Fibroblast of skin of back (primary cell): ENCODE data around the gene EIF2A.
A peak's percentile ranks its signal among the peaks of the same experiment; 100 is the strongest.
"Not testable (repeated sequence)": the region's sequence is repeated elsewhere in the genome, so short reads cannot be mapped to it uniquely, and the experiment has no call there.

Experiments used
- DNase-seq: peaks from one replicate; pipeline ENCODE4 v3.0.0-alpha.2; 2013

EIF2A gene

DNA sequence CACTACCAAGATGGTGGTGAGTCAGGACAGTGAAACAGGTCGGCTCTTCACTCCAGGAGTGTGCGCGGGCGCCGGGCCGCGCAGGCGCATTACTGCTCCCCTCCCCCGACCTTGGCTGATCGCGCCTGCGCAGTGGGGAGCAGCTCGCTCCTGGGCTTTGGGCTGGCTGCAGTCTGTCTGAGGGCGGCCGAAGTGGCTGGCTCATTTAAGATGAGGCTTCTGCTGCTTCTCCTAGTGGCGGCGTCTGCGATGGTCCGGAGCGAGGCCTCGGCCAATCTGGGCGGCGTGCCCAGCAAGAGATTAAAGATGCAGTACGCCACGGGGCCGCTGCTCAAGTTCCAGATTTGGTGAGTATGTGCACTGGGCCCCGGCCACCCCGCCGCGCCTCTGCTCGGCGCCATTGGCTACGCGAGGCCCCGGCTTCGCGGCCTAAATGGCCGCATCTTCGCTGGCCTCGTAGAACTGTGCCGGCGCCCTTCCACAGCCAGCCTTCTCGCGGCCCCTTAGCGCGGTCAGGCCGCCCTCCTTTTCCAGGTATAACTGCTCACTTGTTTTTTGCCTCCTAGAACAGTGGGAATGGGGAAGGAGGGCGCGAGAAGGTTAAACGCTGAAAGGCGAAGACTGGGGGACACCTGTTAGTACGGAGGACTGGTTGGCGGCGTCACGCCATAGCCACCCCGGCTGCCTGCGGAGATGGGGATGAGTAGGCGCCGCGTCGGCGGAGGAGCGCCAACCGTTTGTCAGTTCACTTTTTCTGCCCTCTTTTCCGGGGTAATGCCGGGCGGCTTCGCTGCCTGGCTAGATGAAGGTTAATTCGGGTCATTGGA, 56.8 kb downstream of the EIF2A start, which contains the start of gene SELENOT:
Gene SELENOT (plus strand): TSS at position 169 of the 827 bp plus-strand sequence. CDS start 42 bp downstream, at position 211.
- DNase-seq = peak; percentile 93

DNA sequence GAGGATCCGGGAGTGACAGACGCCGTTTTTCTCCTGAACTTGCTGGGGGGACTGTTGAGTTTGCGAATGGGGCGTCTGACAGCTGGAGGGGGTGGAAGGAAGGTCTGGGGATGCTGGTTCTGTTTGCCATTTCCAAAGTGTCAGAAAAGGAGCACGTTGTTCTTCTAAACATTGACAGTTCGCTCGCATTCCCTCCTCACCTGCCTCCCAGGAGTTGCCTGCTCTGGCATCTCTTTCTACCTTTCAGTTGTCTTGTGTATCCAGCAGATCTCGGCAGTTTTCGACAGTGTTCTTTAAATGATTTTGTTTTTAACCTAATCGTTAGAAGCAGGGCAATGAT, 57.4 kb downstream of the EIF2A start:
- no peak for DNase-seq

DNA sequence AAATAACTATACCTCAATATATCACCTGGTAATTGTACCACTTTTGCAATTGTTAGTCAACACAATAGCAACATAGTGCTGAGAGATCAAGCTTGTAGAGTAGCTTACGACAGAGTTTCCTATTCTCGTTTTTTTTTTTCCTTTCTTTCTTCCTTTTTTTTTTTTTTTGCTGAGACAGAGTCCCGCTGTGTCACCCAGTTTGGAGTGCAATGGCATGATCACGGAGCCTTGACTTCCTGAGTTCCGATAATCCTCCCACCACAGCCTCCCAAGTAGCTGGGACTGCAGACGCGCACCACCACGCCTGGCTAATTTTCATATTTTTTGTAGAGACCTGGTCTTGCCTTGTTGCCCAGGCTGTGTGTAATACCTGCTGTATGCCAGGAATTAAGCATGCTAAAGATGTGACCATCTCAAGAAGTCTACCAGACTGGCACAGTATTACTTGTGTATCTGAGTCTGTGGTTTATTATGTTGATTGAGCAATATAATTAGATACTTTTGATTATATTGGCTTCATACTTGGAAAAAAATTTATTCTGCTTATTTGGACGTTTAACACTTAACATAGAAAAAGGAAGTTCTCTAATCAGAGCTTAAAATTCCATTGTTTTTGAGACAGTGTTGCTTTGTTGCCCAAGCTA, 59.5 kb downstream of the EIF2A start:
- DNase-seq = no peak

DNA sequence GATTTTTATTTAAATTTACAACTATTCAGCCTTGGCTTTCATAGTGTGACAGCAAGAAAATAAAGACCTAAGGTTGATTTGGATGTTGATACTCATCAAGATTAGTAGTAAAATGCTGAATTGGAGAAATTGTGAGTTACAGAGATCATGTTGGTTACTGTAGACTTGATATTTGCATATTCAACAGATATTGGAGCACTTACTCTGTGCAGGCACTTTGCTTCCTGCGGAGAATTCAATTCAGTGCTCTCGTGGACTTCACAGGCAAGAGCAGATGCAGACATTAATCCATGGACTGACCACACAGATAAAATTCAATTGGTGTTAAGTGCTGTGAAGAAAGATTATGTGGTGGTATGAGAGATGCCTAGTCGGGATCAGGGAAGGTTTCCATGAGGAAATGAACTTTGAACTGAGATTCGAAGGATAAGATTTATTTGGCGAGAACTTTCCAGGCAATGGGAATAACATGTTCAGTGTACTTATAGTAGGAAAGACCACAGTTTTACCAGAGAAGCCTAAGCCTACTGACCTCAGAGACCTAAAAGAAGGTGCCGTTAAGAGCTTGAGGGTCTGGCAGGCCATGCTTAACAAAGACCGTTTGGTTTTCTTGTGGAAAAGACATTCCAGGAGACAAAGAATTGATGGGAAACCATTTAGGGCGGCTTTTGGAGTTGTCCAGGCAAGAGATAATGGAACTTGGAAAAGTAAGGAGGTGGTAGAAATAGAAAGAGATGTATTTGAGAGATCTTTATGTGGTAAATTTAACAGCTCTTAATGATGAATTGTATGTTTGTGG, 60.9 kb downstream of the EIF2A start:
- no peak for DNase-seq

DNA sequence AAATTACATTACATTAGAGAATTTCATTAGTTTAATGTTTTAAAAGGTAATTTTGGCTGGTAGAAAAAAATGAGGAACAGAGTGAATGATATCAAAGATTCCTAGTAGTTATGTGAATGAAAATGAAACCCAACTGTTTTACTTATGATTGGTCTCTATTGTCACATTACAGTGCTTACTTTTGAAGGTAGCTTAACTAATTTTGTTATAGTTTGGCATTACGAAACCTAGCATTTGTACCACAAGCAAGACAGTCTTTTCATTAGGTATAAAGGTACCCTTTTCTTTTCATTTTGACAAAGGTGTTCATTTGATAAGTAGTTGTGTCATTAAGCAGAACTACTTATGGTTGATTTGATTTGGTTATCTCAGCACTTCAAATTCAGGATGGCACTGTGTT, 63.4 kb downstream of the EIF2A start:
- DNase-seq = no peak

DNA sequence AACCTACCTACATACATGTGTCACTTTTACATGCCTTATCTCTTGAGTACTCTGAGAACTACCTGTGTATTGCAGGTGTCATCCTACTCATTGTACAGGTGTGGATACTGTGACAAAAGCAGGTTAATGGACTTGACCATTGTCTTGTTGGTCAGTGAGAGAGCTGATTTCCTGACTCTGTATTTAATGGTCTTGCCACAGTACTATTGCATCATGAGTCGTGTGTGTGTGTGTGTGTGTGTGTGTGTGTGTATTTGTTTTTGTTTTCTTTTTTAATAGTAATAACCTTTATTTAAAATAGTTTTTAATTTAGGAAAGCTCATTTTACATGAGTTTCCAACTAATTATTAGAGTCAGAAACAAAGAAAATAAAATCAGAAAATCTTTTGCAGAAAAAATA, 64.2 kb downstream of the EIF2A start:
- DNase-seq = no peak

DNA sequence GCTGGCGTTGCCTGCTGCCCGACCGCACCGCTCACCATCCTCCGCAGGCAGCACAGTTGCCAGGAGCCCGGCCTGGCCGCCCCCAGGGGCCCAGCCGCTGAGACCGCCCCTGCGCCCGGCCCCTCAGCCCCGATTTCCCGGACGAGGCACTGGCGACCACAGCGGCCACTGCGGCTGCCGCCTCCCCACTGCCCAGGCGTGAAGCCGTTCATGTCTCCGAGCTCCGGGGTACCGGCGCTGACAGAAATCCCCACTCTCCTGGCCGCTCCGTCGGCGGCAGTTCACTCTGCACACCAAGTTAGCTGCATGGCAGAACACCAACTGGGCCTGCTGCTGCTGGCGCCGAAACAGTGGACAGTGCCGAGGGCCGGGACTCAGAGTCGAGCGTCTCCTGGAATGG, 65.1 kb downstream of the EIF2A start:
- DNase-seq = no peak

DNA sequence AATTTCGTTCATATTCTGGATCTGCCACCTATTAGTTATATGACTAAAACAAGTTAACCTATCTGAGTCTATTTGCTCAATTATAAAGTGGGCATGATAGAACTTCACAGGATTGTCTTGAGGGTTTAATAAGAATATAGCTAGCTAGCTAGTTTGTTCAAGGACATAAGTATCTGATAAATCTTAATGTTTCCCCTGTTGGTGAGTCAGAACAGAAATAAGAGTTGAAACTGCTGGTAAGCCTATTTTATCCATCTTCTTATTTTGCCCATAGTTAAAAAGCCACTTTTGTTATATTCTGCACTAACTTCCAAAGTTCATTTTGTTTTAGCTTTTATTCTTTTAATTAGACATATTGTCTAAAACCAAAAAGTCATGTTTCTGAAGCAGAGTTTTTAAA, 65.9 kb downstream of the EIF2A start:
- DNase-seq = no peak

DNA sequence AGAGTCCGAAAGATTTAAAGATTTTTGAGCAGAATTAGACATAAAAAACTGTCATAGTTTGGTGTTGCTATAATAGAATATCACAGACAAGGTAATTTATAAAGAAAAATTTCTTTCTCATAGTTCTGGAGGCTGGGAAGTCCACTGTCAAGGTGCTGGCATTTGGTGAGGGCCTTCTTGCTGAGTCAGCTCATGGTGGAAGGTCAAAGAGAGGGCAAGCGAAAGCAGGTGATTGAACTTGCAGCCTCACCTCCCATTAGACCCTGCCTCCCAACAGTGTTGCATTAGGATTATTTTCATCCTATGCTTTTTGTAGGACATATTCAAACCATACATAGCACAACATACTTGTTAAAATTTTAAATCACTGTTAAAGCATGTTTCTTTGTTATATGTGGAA, 66.4 kb downstream of the EIF2A start:
- no peak for DNase-seq

DNA sequence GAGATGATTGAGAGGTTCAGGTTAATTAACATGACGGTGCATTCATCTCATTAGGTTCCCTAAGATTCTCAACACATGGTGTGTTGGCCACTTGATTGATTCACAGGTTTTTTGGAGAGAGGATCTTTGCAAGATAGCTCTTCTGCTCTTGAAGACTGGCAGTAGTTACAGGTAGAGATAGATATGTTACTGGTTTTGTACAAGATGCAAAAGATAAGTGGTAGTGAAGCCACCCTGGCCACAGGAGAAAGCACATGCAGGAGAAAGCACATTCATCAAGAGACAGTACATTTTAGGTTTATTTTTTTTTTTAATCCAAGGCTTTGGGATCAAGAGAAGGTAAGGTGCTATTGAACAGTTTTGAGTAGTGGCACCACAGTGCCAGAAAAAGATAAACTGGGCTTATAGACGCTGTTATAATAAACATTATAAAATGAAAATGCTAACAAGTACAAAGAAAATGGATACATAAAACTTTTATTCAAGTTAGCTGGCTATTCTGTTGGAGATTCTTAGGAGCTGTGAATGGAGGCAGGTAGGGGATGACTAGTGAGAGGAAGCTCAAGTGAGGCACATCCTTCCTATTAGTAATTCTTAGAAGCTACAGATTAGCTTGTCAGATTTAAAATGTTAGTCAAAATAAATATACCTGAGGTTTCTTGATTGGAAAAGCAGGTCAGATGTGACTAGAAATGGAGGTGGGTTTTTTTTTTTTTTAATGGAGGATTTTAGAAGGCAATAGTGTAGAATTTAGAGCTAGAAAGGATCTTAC, 67.3 kb downstream of the EIF2A start:
- no peak for DNase-seq

DNA sequence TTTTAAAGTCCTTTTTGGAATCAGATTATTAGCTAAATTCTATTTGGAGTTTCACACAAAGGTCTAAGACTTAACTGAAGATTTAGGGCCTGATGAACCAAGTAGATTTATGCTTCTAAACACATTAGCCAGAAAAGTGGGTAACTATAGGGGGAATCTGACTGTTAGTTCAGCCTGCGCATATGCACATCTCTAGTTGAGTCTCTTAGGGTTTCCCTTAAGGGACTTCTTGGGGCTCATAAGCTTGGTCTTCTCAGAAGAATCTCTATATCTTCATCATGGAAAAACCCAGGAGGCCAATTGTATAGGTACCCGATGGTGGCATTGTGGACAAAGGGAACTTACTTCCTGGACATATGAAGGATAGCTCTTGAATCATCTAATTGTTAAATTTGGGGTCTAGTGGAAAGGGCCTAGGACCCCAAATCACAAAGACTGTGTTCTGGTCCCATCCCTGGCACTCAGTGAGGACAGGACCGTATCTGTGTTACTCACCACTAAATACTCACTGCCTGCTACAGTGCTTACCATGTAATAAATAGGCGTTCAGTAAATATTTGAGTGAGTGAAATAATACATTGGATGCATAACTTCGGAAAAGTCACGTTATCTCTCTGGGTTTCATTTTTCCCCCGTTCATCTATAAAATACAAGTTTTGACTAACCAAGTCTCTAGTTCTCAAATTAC, 73.6 kb downstream of the EIF2A start:
- DNase-seq = no peak

DNA sequence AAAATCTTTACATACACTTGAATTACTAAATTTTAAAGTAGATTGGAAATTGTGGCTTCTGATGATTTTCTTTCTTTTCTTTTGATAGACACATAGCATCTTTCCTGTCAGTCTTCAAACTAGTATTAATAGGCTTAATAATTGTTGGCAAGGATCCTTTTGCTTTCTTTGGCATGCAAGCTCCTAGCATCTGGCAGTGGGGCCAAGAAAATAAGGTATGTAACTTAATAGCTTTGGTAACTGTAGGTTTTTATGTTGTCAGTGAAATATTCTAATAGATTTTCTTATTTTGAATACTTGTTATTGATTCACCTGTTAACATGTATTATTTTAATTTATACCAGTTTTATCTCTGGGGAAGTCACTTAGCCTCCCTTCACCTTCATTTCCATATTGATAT, 76.4 kb downstream of the EIF2A start:
- DNase-seq = not testable (repeated sequence)

DNA sequence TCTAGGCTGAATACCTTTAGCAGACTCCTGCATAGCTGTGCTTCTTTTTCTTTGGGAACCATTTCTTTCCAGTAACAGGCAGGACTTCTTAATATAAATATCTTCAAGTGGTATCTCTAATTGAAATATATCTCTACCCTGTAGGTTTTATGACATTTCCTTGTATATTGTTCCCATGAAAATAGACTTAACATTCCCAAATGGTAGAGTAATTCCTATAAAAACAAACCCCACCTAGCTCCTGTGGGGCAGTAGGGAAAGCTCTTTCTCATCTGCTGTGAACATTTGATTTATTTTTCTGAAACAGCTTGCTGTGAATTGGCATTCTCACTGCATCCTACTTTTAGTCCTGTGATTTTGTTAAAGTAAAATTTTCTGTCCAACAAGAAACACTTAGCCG, 77.4 kb downstream of the EIF2A start:
- DNase-seq = peak; percentile 78

DNA sequence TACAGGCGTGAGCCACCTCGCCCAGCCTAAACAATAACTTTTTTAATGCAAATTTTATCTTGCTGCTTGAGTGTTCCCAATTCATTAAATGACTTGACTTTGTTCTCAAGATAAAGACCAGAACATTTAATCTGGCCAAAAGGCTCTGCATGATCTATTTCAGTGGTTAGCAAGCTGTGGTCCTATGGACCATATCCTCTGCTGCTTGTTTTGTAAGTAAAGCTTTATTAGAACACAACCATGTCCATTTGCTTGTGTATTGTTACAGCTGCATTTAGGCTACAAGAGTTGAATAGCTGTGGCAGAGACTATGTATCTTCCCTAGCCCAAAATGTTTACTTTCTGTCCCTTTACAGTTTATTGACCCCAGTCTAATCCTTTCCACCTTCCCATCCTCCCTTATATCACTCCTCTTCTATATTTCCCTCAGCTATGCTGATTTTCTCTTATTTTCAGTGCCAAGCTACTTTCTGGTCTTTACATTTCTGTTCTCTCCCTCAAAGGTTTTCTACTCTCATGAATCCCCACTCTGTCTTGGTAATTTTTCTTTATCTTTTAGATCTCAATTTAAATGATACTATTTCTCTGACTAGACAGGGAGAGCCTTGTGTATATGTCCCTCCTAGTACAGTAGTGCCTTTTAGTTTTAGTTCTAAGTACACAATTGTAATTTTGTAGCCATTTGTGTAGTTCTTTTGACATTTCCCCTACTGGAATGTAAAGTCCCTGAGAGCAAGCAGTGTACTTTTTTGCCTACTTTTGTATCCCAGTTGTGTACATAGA, 79.8 kb downstream of the EIF2A start:
- DNase-seq = no peak

DNA sequence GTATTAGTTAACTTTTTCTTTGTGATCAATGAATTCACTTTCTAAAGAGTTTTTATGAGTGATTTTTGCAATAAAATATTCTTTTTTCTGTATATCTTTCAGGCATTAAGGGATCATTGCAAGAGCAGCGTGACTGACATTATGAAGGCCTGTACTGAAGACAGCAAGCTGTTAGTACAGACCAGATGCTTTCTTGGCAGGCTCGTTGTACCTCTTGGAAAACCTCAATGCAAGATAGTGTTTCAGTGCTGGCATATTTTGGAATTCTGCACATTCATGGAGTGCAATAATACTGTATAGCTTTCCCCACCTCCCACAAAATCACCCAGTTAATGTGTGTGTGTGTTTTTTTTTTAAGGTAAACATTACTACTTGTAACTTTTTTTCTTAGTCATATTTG, 81.0 kb downstream of the EIF2A start:
- DNase-seq = no peak

DNA sequence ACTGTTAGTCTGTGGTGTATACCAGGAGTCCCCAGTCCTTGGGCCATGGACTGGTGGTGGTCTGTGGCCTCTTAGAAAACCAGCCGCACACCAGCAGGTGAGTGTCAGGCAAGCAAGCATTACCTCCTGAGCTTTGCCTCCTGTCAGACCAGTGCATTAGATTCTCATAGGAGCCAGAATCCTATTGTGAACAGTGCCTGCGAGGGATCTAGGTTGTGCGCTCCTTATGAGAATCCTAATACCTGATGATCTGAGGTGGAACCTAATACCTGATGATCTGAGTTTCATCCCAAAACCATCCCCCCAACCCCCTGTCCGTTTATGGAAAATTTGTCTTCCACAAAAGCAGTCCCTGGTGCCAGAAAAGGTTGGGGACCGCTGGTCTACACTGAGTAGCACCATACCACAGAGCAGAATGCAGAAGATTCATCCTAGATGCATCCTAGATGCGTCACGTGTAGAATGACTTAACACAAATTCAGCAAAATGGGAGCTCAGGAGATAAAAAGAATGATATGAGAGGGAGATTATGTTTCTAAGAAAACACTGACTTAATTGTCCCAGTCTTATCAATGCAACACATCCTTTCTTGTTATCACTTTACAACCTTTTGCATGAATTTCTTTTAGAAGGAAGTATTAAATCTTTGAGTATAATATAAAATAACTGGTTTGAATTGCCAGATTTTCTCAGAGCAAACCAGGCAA, 85.1 kb downstream of the EIF2A start:
- DNase-seq = no peak

DNA sequence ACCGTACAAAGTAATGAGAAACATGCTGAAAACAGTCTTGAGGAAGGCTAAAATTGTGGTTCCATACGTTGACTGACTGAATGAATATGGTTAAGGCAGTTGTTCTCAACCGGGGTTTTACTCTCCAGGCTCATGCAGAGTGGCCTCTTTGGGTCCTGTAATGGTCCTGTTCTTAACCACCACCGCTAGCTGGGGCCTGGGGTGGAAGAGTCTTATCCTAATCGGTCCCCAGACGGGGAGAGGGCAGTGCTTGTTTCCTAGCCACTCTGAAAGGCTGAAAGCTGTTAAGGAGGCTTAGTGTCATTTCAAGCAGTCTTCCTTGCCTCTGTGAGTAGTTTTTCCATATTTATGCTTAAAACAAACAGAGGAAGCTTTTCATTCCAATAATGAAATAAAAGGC, 88.5 kb downstream of the EIF2A start:
- no peak for DNase-seq

DNA sequence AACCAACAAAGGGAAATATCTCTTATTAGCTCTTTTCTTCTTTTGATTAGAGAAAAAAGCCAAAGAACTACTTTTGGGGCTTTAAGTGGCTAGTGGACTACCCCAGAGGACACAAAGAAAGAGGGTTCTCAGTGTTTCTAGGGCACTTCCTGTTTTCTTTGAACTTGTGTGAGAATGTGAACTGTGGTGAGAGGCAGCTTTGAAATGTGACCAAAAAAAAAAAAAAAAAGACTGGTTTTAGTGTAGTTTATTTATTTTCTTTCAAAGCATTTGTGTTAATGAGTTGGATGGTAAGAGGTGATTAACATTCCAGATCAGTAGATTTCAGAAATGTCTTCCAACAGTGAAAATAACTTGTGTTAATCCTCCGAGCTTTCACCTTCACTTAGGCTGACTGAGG, 88.9 kb downstream of the EIF2A start:
- DNase-seq = peak; percentile 30
